T-helper 2 cell treated with Interferon-gamma antibody and Interleukin-4, amounts not matched to agents 5 μg/mL and 100 μg/mL, for 36 hours (primary cell): ENCODE measurements around the gene TSPAN32.

Experiments
- DNase-seq: peaks from one replicate; pipeline ENCODE4 v3.0.0; 2021; ENCODE audit warnings: low spot score
- H3K27ac Mint-ChIP-seq: one replicate; pipeline ENCODE4 v1.8.0; 2021; ENCODE audit warnings: mild to moderate bottlenecking, mixed read lengths
- H3K27me3 Mint-ChIP-seq: one replicate; pipeline ENCODE4 v1.8.0; 2021; ENCODE audit warnings: low read depth, mixed read lengths
- H3K36me3 Mint-ChIP-seq: one replicate; pipeline ENCODE4 v1.8.0; 2021; ENCODE audit warnings: low read depth, mixed read lengths
- H3K4me1 Mint-ChIP-seq: one replicate; pipeline ENCODE4 v1.8.0; 2021; ENCODE audit warnings: low read depth, mixed read lengths
- H3K4me3 Mint-ChIP-seq: one replicate; pipeline ENCODE4 v1.8.0; 2022; ENCODE audit warnings: mild to moderate bottlenecking, moderate library complexity, mixed read lengths
- H3K9me3 Mint-ChIP-seq: one replicate; pipeline ENCODE4 v1.8.0; 2021; ENCODE audit warnings: mixed read lengths

Gene TSPAN32

GRCh38 chr11:2317354-2318050, 15.7 kb downstream of the TSPAN32 start:
- no peak for DNase-seq
- Mint-ChIP-seq H3K27me3 (no peaks in the 10 kb centered on the region), H3K9me3 (no peaks in the 10 kb centered on the region), H3K4me3 (no peak overlapping the region), H3K36me3 (no peaks in the 10 kb centered on the region), H3K27ac (no peak overlapping the region), H3K4me1 (no peaks in the 10 kb centered on the region)

- no peak overlapping the region for H3K4me3 Mint-ChIP-seq
- no peak for DNase-seq
- no peaks in the 10 kb centered on the region for H3K9me3 Mint-ChIP-seq
- H3K27me3 Mint-ChIP-seq: peaks cover 3% of the 10 kb centered on the region
- H3K36me3 Mint-ChIP-seq: no peaks in the 10 kb centered on the region
- H3K4me1 Mint-ChIP-seq: no peaks in the 10 kb centered on the region
- peak overlapping the region; percentile 47 for H3K27ac Mint-ChIP-seq
Measured at GRCh38 chr11:2318123-2318522, 16.3 kb downstream of the TSPAN32 start.

- H3K36me3 Mint-ChIP-seq: no peaks in the 10 kb centered on the region
- no peak overlapping the region for H3K27ac Mint-ChIP-seq
- H3K27me3 Mint-ChIP-seq: peaks cover 7% of the 10 kb centered on the region
- no peak for DNase-seq
- no peaks in the 10 kb centered on the region for H3K9me3 Mint-ChIP-seq
- no peaks in the 10 kb centered on the region for H3K4me1 Mint-ChIP-seq
- no peak overlapping the region for H3K4me3 Mint-ChIP-seq
Measured at GRCh38 chr11:2318707-2319106, 16.9 kb downstream of the TSPAN32 start.

- Mint-ChIP-seq H3K4me1 (no peaks in the 10 kb centered on the region), H3K9me3 (no peaks in the 10 kb centered on the region), H3K4me3 (no peak overlapping the region), H3K27me3 (peaks cover 7% of the 10 kb centered on the region), H3K36me3 (no peaks in the 10 kb centered on the region), H3K27ac (peak overlapping the region; percentile 57)
- DNase-seq: no peak
Measured at GRCh38 chr11:2319791-2320472, 18.1 kb downstream of the TSPAN32 start.

- Mint-ChIP-seq H3K27me3 (peaks cover 7% of the 10 kb centered on the region), H3K36me3 (no peaks in the 10 kb centered on the region), H3K27ac (no peak overlapping the region), H3K4me1 (no peaks in the 10 kb centered on the region), H3K9me3 (no peaks in the 10 kb centered on the region), H3K4me3 (no peak overlapping the region)
- no peak for DNase-seq
Measured at GRCh38 chr11:2320568-2321310, 18.9 kb downstream of the TSPAN32 start.

- DNase-seq: no peak
- Mint-ChIP-seq H3K9me3 (no peaks in the 10 kb centered on the region), H3K27me3 (peaks cover 7% of the 10 kb centered on the region), H3K27ac (no peak overlapping the region), H3K4me1 (no peaks in the 10 kb centered on the region), H3K36me3 (no peaks in the 10 kb centered on the region), H3K4me3 (no peak overlapping the region)
Measured at GRCh38 chr11:2321311-2321683, 19.5 kb downstream of the TSPAN32 start.

GRCh38 chr11:2325123-2325522, 23.3 kb downstream of the TSPAN32 start:
- no peaks in the 10 kb centered on the region for H3K4me1 Mint-ChIP-seq
- H3K4me3 Mint-ChIP-seq: no peak overlapping the region
- H3K9me3 Mint-ChIP-seq: peaks cover 4% of the 10 kb centered on the region
- no peaks in the 10 kb centered on the region for H3K36me3 Mint-ChIP-seq
- DNase-seq: no peak
- H3K27me3 Mint-ChIP-seq: peaks cover 7% of the 10 kb centered on the region
- no peak overlapping the region for H3K27ac Mint-ChIP-seq

- DNase-seq: no peak
- no peak overlapping the region for H3K4me3 Mint-ChIP-seq
- H3K27ac Mint-ChIP-seq: no peak overlapping the region
- H3K36me3 Mint-ChIP-seq: peaks cover 4% of the 10 kb centered on the region
- peaks cover 7% of the 10 kb centered on the region for H3K27me3 Mint-ChIP-seq
- H3K4me1 Mint-ChIP-seq: no peaks in the 10 kb centered on the region
- peaks cover 8% of the 10 kb centered on the region for H3K9me3 Mint-ChIP-seq
Measured at GRCh38 chr11:2325719-2326118, 23.9 kb downstream of the TSPAN32 start.

- Mint-ChIP-seq H3K9me3 (peaks cover 15% of the 10 kb centered on the region), H3K4me3 (no peak overlapping the region), H3K4me1 (no peaks in the 10 kb centered on the region), H3K27me3 (peaks cover 7% of the 10 kb centered on the region), H3K27ac (no peak overlapping the region), H3K36me3 (peaks cover 4% of the 10 kb centered on the region)
- no peak for DNase-seq
Measured at GRCh38 chr11:2327032-2327431, 25.2 kb downstream of the TSPAN32 start.

GRCh38 chr11:2328021-2328420, 26.2 kb downstream of the TSPAN32 start:
- Mint-ChIP-seq H3K36me3 (peaks cover 4% of the 10 kb centered on the region), H3K27ac (no peak overlapping the region), H3K9me3 (peaks cover 15% of the 10 kb centered on the region), H3K4me3 (no peak overlapping the region), H3K27me3 (peaks cover 5% of the 10 kb centered on the region), H3K4me1 (no peaks in the 10 kb centered on the region)
- no peak for DNase-seq

GRCh38 chr11:2328656-2329354, 27.0 kb downstream of the TSPAN32 start:
- Mint-ChIP-seq H3K36me3 (peaks cover 4% of the 10 kb centered on the region), H3K27ac (no peak overlapping the region), H3K4me3 (no peak overlapping the region), H3K9me3 (peaks cover 15% of the 10 kb centered on the region), H3K27me3 (no peaks in the 10 kb centered on the region), H3K4me1 (no peaks in the 10 kb centered on the region)
- no peak for DNase-seq

- peaks cover 4% of the 10 kb centered on the region for H3K36me3 Mint-ChIP-seq
- no peaks in the 10 kb centered on the region for H3K4me1 Mint-ChIP-seq
- H3K9me3 Mint-ChIP-seq: peaks cover 15% of the 10 kb centered on the region
- no peaks in the 10 kb centered on the region for H3K27me3 Mint-ChIP-seq
- no peak for DNase-seq
- no peak overlapping the region for H3K4me3 Mint-ChIP-seq
- H3K27ac Mint-ChIP-seq: no peak overlapping the region
Measured at GRCh38 chr11:2329551-2329950, 27.7 kb downstream of the TSPAN32 start.

- Mint-ChIP-seq H3K4me1 (no peaks in the 10 kb centered on the region), H3K9me3 (peaks cover 15% of the 10 kb centered on the region), H3K27me3 (no peaks in the 10 kb centered on the region), H3K27ac (no peak overlapping the region), H3K36me3 (peaks cover 4% of the 10 kb centered on the region), H3K4me3 (no peak overlapping the region)
- DNase-seq: no peak
Measured at GRCh38 chr11:2330696-2331095, 28.9 kb downstream of the TSPAN32 start.

- peaks cover 15% of the 10 kb centered on the region for H3K9me3 Mint-ChIP-seq
- H3K27me3 Mint-ChIP-seq: no peaks in the 10 kb centered on the region
- no peak overlapping the region for H3K4me3 Mint-ChIP-seq
- H3K4me1 Mint-ChIP-seq: no peaks in the 10 kb centered on the region
- no peak for DNase-seq
- peaks cover 4% of the 10 kb centered on the region for H3K36me3 Mint-ChIP-seq
- no peak overlapping the region for H3K27ac Mint-ChIP-seq
Measured at GRCh38 chr11:2331404-2331803, 29.6 kb downstream of the TSPAN32 start.
